ENCODE data around the gene SLC22A23. TPM values are rescaled to one million over a fixed set of nuclear protein-coding genes. Genes with fewer than 3 reads are reported as not detected.

Gene SLC22A23
- total and polyA plus RNA-seq, 2 donors (not counting 1 experiment from before 2014, with no cell fraction given), result 0.18 to 1.4 TPM

DNA sequence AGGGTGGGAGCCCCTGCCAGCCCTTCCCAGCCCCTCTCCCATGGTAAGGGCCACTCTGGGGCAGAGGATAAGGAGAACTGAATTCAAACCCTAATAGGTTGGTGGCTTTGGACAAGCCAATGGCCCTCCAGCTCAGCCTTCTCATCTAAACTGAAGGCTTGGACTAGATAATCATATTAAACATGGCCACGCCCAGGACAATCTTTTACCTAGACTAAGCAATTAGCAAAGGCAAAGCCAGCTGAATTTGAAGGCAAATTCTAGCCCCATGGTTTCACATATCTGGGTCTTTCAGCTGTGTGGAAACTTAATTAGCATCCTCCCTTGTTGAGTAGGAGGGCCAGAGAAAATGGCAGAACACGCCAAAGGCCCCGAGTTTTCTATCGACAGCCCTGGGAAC, 10.7 kb downstream of the SLC22A23 start:
- ATAC-seq (ENCODE audit: low read depth) (no peak), DNase-seq (no peak)
- H3K4me3 Mint-ChIP-seq, result no peak overlapping the region
- H3K27me3 Mint-ChIP-seq, result peaks cover 36% of the 10 kb centered on the region
- no peaks in the 10 kb centered on the region for H3K36me3 ChIP-seq (replicated peaks in 1 of 2; ENCODE audit: control extremely low read depth in 1 of 2, control insufficient read depth in 1 of 2, extremely low read depth in 1 of 2, insufficient read depth in 2 of 2, low read length in 1 of 2)
- no peak overlapping the region for H3K9ac ChIP-seq (ENCODE audit: low read length)
- peaks cover 3% of the 10 kb centered on the region for H3K4me1 Mint-ChIP-seq
- H3K27ac Mint-ChIP-seq, result no peak overlapping the region
- no peak overlapping the region for H3K4me2 ChIP-seq (replicated peaks; ENCODE audit: low read depth, low read length, poor library complexity, severe bottlenecking)
- H3K4me1 ChIP-seq (ENCODE audit: control insufficient read depth in 2 of 2, insufficient read depth in 2 of 2, low read length in 2 of 2), result no peaks in the 10 kb centered on the region
- H4K20me1 ChIP-seq (ENCODE audit: control insufficient read depth, insufficient read depth, low read length, poor library complexity, severe bottlenecking), result no peaks in the 10 kb centered on the region
- no peaks in the 10 kb centered on the region for H3K9me3 Mint-ChIP-seq (ENCODE audit: insufficient read depth)
- H3K27ac ChIP-seq (ENCODE audit: low read length in 2 of 2), result no peak overlapping the region
- 96% methylated on average over 4 of the region's 4 CpGs for WGBS (ENCODE audit: insufficient coverage)
- no peak overlapping the region for H2AFZ ChIP-seq (ENCODE audit: insufficient read depth, low read depth, low read length, poor library complexity, severe bottlenecking)
- TF ChIP-seq, protein P1, sequence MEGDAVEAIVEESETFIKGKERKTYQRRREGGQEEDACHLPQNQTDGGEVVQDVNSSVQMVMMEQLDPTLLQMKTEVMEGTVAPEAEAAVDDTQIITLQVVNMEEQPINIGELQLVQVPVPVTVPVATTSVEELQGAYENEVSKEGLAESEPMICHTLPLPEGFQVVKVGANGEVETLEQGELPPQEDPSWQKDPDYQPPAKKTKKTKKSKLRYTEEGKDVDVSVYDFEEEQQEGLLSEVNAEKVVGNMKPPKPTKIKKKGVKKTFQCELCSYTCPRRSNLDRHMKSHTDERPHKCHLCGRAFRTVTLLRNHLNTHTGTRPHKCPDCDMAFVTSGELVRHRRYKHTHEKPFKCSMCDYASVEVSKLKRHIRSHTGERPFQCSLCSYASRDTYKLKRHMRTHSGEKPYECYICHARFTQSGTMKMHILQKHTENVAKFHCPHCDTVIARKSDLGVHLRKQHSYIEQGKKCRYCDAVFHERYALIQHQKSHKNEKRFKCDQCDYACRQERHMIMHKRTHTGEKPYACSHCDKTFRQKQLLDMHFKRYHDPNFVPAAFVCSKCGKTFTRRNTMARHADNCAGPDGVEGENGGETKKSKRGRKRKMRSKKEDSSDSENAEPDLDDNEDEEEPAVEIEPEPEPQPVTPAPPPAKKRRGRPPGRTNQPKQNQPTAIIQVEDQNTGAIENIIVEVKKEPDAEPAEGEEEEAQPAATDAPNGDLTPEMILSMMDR (IDR thresholded peaks at IDR 0.05), result no peak
- no peak for TF ChIP-seq EZH2 (IDR thresholded peaks at IDR 0.05; ENCODE audit: borderline replicate concordance, insufficient read depth, low read depth, low read length, poor library complexity, severe bottlenecking)
- H3K9me3 ChIP-seq (ENCODE audit: control extremely low read depth in 1 of 3, control insufficient read depth in 2 of 3, insufficient read depth in 1 of 3, low read length in 2 of 3), result peaks cover 0 to 4% (median 0%) of the 10 kb centered on the region in 3 donors
- POLR2A ChIA-PET, result no interaction called here
- intact Hi-C loops (cut with micrococcal nuclease), result no loop called here
- CTCF ChIA-PET, result no interaction called here
- peaks cover 0 to 3% (median 2%) of the 10 kb centered on the region in 4 experiments for H3K27me3 ChIP-seq (replicated peaks in 1 of 4; ENCODE audit: control extremely low read depth in 1 of 4, control insufficient read depth in 3 of 4, insufficient read depth in 4 of 4, low read length in 3 of 4)
- no peak overlapping the region for H3K4me3 ChIP-seq (ENCODE audit: control extremely low read depth in 1 of 5, extremely low read depth in 1 of 5, insufficient read depth in 1 of 5, low read depth in 2 of 5, low read length in 4 of 5)
- H3K79me2 ChIP-seq (ENCODE audit: control insufficient read depth, insufficient read depth, low read length), result no peaks in the 10 kb centered on the region

DNA sequence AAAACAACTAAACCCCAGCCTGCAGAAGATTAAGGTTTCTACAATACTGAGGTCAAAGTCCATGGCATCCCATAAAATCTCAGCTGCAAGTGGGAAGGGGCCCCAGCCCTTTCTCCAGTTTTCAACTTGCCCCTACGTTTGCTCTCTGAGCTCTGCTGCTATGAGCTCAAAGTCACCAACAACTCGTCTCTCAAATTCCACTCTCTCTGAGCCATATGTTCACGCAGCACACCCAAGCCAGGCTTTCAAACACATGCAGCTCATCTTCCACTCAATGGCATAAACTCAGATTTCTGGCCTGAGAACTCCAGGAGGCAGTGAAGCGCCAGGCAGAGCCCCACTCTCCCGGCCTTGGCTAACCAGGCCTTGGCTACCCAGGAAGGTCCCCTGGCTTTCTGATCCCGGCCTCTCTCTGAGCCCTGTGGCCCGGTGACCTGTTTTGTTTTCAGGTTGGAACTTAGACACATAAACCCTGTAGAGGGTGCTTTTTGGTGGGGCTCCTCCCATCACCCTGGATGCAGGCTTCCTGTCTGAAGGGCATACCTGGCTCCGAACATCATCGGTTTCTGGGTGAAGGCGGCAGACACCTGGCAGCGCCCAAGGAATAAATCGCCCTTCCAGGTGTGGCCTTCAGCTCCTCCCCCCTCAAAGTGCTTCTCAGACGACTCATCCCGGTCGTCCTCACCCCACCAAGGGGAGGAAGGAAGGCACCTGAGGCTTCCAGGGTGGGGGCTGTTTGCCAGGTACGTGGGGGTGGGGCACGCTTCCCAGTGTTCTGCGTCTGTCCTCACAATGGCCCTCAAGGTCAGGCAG, 12.4 kb downstream of the SLC22A23 start:
- H3K4me1 ChIP-seq (ENCODE audit: control insufficient read depth in 2 of 2, insufficient read depth in 2 of 2, low read length in 2 of 2), result no peaks in the 10 kb centered on the region
- ChIA-PET CTCF (interaction anchor here (0.7 kb wide), 1 partner anchor 108 kb away, joined by 3 read pairs; no protein-coding TSS in a partner anchor), POLR2A (interaction anchor here (0.6 kb wide), 1 partner anchor 108 kb away, joined by 4 read pairs; no protein-coding TSS in a partner anchor)
- peaks cover 0 to 13% (median 0%) of the 10 kb centered on the region in 4 experiments for H3K27me3 ChIP-seq (replicated peaks in 1 of 4; ENCODE audit: control extremely low read depth in 1 of 4, control insufficient read depth in 3 of 4, insufficient read depth in 4 of 4, low read length in 3 of 4)
- DNase-seq, result no peak
- H3K9ac ChIP-seq (ENCODE audit: low read length), result no peak overlapping the region
- no peak overlapping the region for H3K27ac Mint-ChIP-seq
- no peaks in the 10 kb centered on the region for H3K4me1 Mint-ChIP-seq
- H3K79me2 ChIP-seq (ENCODE audit: control insufficient read depth, insufficient read depth, low read length), result no peaks in the 10 kb centered on the region
- H3K9me3 ChIP-seq (ENCODE audit: control extremely low read depth in 1 of 3, control insufficient read depth in 2 of 3, insufficient read depth in 1 of 3, low read length in 2 of 3), result peaks cover 0 to 4% (median 0%) of the 10 kb centered on the region in 3 donors
- H3K4me2 ChIP-seq (replicated peaks; ENCODE audit: low read depth, low read length, poor library complexity, severe bottlenecking), result no peak overlapping the region
- H3K36me3 ChIP-seq (replicated peaks in 1 of 2; ENCODE audit: control extremely low read depth in 1 of 2, control insufficient read depth in 1 of 2, extremely low read depth in 1 of 2, insufficient read depth in 2 of 2, low read length in 1 of 2), result no peaks in the 10 kb centered on the region
- intact Hi-C loops (cut with micrococcal nuclease), result no loop called here
- H3K27ac ChIP-seq (ENCODE audit: low read length in 2 of 2), result no peak overlapping the region
- H3K4me3 Mint-ChIP-seq, result no peak overlapping the region
- no peaks in the 10 kb centered on the region for H4K20me1 ChIP-seq (ENCODE audit: control insufficient read depth, insufficient read depth, low read length, poor library complexity, severe bottlenecking)
- H2AFZ ChIP-seq (ENCODE audit: insufficient read depth, low read depth, low read length, poor library complexity, severe bottlenecking), result no peak overlapping the region
- peaks cover 38% of the 10 kb centered on the region for H3K27me3 Mint-ChIP-seq
- TF ChIP-seq, protein P1 (IDR thresholded peaks at IDR 0.05), result no peak
- TF ChIP-seq EZH2 (IDR thresholded peaks at IDR 0.05; ENCODE audit: borderline replicate concordance, insufficient read depth, low read depth, low read length, poor library complexity, severe bottlenecking), result no peak
- WGBS (ENCODE audit: insufficient coverage), result 92% methylated on average over 18 of the region's 18 CpGs
- no peak for ATAC-seq (ENCODE audit: low read depth)
- H3K9me3 Mint-ChIP-seq (ENCODE audit: insufficient read depth), result no peaks in the 10 kb centered on the region
- H3K4me3 ChIP-seq (ENCODE audit: control extremely low read depth in 1 of 5, extremely low read depth in 1 of 5, insufficient read depth in 1 of 5, low read depth in 2 of 5, low read length in 4 of 5), result no peak overlapping the region
